ENCODE data around the gene LILRA1. TPM values are rescaled to one million over a fixed set of nuclear protein-coding genes. Genes with fewer than 3 reads are reported as not detected.

LILRA1 gene
- polyA plus RNA-seq, 3 donors, result 88.5 to 151 (median 141) TPM

GRCh38 chr19:54609356-54609791, 15.9 kb downstream of the LILRA1 start:
- Mint-ChIP-seq H3K4me3 (no peak overlapping the region), H3K27me3 (ENCODE audit: low read depth in 3 of 3) (peaks cover 0 to 4% (median 1%) of the 10 kb centered on the region in 3 donors), H3K4me1 (peaks cover 80% of the 10 kb centered on the region), H3K27ac (peak overlapping the region in 4 of 7 donors; percentile 62 to 86 (median 75)), H3K9me3 (peaks cover 0 to 5% (median 3%) of the 10 kb centered on the region in 7 donors), H3K36me3 (peaks cover 4 to 9% of the 10 kb centered on the region in 2 donors)
- H3K36me3 ChIP-seq (replicated peaks in 1 of 2; ENCODE audit: control insufficient read depth in 1 of 2, insufficient read depth in 2 of 2, low read length in 2 of 2), result no peaks in the 10 kb centered on the region
- H3K79me2 ChIP-seq (ENCODE audit: insufficient read depth, low read length), result no peaks in the 10 kb centered on the region
- peak overlapping the region; percentile 52 for H3K4me2 ChIP-seq (replicated peaks; ENCODE audit: extremely low read depth, low read length, poor library complexity, severe bottlenecking)
- H2AFZ ChIP-seq (ENCODE audit: insufficient read depth, low read depth, low read length, poor library complexity, severe bottlenecking), result no peak overlapping the region
- no peak overlapping the region for H3K9ac ChIP-seq (ENCODE audit: insufficient read depth, low read length, poor library complexity, severe bottlenecking)
- no peak for DNase-seq
- H3K4me1 ChIP-seq (ENCODE audit: control insufficient read depth in 1 of 2, insufficient read depth in 2 of 2, low read length in 2 of 2), result peaks cover 71 to 86% of the 10 kb centered on the region in 2 donors
- peak overlapping the region in 1 of 3 experiments; percentile 56 for H3K4me3 ChIP-seq (replicated peaks in 1 of 3; ENCODE audit: low read depth in 2 of 3, low read length in 3 of 3)
- H4K20me1 ChIP-seq (ENCODE audit: insufficient read depth, low read length), result no peaks in the 10 kb centered on the region
- H3K27ac ChIP-seq (ENCODE audit: low read depth in 1 of 2, low read length in 2 of 2), result peak overlapping the region; percentile 86 to 96
- H3K9me3 ChIP-seq (replicated peaks in 1 of 2; ENCODE audit: control insufficient read depth in 1 of 2, insufficient read depth in 1 of 2, low read length in 2 of 2), result no peaks in the 10 kb centered on the region
- WGBS (ENCODE audit: insufficient coverage), result 92% methylated on average over 22 of the region's 26 CpGs
- no peak for TF ChIP-seq CTCF (IDR thresholded peaks at IDR 0.05)
- no peaks in the 10 kb centered on the region for H3K27me3 ChIP-seq (ENCODE audit: control insufficient read depth in 2 of 2, insufficient read depth in 2 of 2, low read length in 2 of 2)
- intact Hi-C loops (cut with micrococcal nuclease), result loop anchor here in 1 of 2 donors (5.0 kb wide), 1 partner anchor 37 kb away; the partner anchor contains the start of gene LILRA2

GRCh38 chr19:54612428-54612827, 19.0 kb downstream of the LILRA1 start:
- intact Hi-C loops (cut with micrococcal nuclease), result no loop called here
- H3K4me2 ChIP-seq (replicated peaks; ENCODE audit: extremely low read depth, low read length, poor library complexity, severe bottlenecking), result peak overlapping the region; percentile 44

More at GRCh38 chr19:54612428-54612827, 19.0 kb downstream of the LILRA1 start:
- H3K27me3 ChIP-seq (ENCODE audit: control insufficient read depth in 2 of 2, insufficient read depth in 2 of 2, low read length in 2 of 2), result no peaks in the 10 kb centered on the region
- H4K20me1 ChIP-seq (ENCODE audit: insufficient read depth, low read length), result no peaks in the 10 kb centered on the region
- H3K27ac ChIP-seq (ENCODE audit: low read depth in 1 of 2, low read length in 2 of 2), result peak overlapping the region; percentile 54 to 55
- H3K9ac ChIP-seq (ENCODE audit: insufficient read depth, low read length, poor library complexity, severe bottlenecking), result no peak overlapping the region
- Mint-ChIP-seq H3K9me3 (peaks cover 0 to 5% (median 0%) of the 10 kb centered on the region in 7 donors), H3K27me3 (ENCODE audit: low read depth in 3 of 3) (peaks cover 0 to 4% (median 1%) of the 10 kb centered on the region in 3 donors), H3K36me3 (peaks cover 0 to 2% of the 10 kb centered on the region in 2 donors), H3K27ac (peak overlapping the region in 5 of 7 donors; percentile 42 to 77 (median 75)), H3K4me1 (peaks cover 84% of the 10 kb centered on the region), H3K4me3 (peak overlapping the region in 1 of 2 donors; percentile 48)
- DNase-seq, result peak in 1 of 3 donors; percentile 46
- H3K4me3 ChIP-seq (replicated peaks in 1 of 3; ENCODE audit: low read depth in 2 of 3, low read length in 3 of 3), result peak overlapping the region in 1 of 3 experiments; percentile 28
- WGBS (ENCODE audit: insufficient coverage), result 60% methylated on average over 1 of the region's 1 CpG
- no peaks in the 10 kb centered on the region for H3K79me2 ChIP-seq (ENCODE audit: insufficient read depth, low read length)
- H3K36me3 ChIP-seq (replicated peaks in 1 of 2; ENCODE audit: control insufficient read depth in 1 of 2, insufficient read depth in 2 of 2, low read length in 2 of 2), result no peaks in the 10 kb centered on the region
- peaks cover 67 to 87% of the 10 kb centered on the region in 2 donors for H3K4me1 ChIP-seq (ENCODE audit: control insufficient read depth in 1 of 2, insufficient read depth in 2 of 2, low read length in 2 of 2)
- TF ChIP-seq CTCF (IDR thresholded peaks at IDR 0.05), result no peak
- H2AFZ ChIP-seq (ENCODE audit: insufficient read depth, low read depth, low read length, poor library complexity, severe bottlenecking), result no peak overlapping the region
- no peaks in the 10 kb centered on the region for H3K9me3 ChIP-seq (replicated peaks in 1 of 2; ENCODE audit: control insufficient read depth in 1 of 2, insufficient read depth in 1 of 2, low read length in 2 of 2)

All from CD14-positive monocyte (primary cell).